HG03575 (cell line): ENCODE results near the gene ZNF688.
"Not testable (repeated sequence)": the region's sequence is repeated elsewhere in the genome, so short reads cannot be mapped to it uniquely, and the experiment has no call there.

Experiments used
- ATAC-seq: cut with Tn5 transposase; IDR thresholded peaks from one replicate; pipeline ENCODE4 v1.9.1; 2021; ENCODE audit not compliant: unreplicated experiment, insufficient number of reproducible peaks, low FRiP score; ENCODE audit errors: extremely low read depth

The ZNF688 gene

DNA sequence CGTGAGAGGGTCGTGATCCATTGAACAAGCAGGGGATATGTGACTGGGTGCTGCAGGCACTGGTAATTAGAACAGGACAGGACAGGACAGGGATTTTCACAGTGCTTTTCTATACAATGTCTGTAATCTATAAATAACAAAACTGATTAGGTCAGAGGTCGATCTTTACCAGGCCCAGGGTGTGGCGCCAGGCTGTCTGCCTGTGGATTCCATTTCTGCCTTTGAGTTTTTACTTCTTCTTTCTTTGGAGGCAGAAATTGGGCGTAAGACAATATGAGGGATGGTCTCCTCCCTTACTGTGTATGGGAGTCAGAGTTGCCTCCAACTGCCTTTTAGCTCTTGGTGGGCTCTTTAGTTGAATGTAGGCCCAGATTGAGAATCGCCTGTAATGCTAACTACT, 11.8 kb downstream of the ZNF688 start:
- ATAC-seq, result no peak

DNA sequence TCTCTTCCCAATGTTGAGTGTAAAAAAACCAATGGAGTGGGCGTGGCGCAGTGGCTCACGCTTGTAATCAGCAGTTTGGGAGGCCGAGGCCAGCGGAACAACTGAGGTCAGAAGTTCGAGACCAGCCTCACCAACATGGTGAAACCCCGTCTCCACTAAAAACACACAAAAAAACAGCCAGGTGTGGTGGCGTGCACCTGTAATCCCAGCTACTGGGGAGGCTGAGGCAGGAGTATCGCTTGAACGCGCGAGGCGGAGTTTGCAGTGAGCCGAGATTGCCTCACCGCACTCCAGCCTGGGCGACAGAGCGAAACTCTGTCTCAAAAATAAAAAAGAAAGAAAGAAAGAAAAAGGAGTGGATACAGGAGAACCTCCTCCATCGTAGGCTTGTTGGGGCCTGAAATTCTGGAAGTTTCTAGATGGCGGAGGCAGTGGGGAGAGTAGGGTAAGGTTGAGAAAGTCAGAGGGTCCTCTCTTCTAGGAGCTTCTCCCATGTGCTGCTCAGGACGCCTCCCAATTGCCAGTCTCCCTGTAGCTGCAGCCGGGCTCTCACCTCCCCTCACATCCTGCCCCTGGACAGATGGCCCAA, 12.6 kb downstream of the ZNF688 start:
- no peak for ATAC-seq

DNA sequence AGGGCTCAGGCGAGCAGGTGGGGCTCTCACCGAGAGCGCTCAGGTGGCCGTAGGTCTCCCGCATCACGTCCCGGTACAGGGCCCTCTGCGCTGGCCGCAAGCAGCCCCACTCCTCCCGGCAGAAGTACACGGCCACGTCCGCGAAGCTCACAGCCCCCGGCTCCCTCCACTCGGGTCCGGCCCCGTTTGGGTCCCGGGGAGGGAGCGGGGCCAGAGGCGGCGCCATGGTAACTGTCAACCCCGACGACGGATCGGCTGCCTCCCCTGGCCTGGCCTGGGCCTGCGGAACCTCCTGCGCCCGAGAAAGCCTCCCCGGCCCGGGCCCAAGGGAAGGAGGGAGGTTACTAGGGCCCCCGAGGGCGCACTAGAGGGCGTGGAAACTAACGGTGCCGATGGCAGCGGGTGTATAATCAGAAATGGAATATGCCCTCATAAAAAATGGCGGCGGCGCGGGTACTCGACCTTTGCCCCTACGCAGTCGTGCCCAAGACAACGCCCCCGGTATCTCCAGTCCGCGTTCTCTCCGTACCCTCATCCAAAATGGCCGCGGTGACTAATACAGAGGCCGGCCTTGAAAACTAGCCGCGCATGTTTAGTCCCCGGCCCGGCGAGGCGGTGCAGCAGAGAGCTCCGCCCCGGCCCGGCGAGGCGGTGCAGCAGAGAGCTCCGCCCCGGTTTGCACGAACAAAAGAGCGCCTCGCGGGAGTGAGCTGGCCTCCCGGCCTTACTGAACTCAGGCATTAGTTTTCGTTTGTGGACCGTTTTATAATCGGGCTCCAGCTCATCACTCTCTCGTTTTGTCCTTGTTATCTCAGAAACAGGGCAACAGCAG, 13.3 kb downstream of the ZNF688 start, which contains the start of gene ZNF764:
TSS of gene ZNF764 (minus strand) at position 418 of the 832 bp plus-strand sequence. CDS start at position 226, 192 bp downstream.
- no peak for ATAC-seq

DNA sequence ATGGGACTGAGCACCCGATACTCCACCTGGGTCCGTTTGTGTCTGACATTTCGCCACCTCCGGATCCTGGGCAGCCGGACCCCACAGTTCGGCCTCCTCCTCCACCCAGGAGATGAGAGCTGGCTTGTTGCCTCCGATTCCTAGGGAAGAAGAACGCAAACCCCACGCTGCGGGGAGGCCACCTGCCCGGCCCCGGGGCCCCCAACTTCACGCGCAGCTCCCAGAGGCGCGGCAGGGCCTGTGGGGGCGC, 13.9 kb downstream of the ZNF688 start:
- ATAC-seq, result no peak

DNA sequence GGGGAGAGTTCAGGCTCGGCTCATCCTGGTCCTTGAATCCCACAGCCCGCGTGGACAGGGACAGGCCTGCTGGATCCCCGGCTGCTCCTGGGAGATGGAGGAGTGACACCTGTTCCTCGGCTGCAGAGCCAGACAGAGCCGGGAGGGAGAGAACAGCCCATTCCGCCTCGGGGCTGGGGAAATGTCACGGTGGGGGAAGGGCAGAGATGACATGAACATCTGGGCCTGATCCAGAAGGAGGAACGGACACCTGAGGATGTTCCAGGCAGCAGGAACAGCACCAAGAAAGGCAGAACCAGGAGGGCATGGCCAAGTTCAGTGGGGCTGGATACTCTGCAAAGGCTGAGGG, 15.4 kb downstream of the ZNF688 start:
- ATAC-seq, result no peak

DNA sequence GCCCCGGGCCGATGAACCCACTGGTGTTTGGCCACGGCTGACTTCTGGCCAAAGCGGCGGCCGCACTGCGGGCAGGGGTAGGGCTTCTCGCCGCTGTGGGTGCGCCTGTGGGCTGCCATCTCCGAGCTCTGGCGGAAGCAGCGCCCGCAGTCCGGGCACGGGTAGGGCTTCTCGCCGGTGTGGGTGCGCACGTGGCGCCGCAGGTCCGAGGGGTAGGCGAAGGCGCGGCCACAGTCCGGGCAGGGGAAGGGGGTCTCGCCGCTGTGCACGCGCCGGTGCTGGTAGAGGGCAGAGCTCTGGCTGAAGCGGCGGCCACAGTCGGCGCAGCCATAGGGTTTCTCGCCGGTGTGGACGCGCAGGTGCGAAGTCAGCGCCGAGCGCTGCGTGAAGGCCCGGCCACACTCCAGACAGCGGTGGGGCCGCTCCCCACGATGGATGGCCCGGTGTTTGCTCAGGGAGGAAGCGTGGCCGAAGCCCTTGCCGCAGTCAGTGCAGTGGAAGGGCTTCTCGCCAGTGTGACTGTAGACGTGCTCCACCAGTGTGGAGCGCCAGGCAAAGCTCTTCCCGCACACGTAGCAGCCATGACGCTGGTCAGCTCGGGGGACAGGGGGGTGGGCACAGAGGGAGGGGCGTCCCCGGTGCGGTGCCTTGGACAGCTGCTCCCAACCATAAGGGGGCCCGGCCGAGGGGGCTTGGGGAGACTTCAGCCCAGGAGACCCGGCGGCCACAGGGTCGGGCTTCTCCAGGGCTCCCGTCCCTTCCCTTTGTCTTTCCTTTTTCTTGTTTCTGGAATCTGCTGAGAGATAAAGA, 16.0 kb downstream of the ZNF688 start:
- ATAC-seq, result no peak

DNA sequence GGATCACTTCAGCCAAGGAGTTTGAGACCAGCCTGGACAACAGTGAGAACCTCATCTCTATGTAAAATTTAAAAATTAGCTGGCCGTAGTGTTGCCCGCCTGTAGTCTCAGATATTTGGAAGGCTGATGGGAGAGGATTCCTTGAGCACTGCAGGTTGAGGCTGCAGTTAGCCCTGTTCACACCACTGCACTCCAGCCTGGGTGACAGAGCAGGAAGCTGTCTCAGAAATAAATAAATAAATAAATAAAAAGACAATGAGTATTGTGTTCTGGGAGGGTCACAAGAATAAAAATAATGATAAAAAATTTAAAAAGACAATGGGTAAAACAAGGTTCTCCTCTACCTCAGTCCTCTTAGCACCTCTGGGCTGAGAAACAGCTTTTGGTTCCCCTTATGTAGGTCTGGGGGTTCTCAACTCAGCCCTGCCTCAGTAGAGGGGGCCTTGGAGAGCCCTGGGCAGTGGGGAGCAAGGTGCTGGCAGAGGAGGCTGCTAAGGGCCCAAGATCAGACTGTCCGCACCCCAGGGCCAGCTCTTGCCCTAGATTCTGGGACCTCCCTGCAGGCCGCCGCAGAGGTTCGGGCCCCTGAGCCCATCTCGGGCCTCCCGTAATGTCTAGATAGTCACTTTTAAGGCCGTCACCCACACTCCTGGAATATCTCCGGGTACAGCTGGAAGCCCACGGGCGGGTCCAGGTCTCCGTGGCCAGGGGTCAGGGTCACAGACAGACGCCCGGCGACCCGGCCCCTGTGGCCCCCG, 16.8 kb downstream of the ZNF688 start:
- no peak for ATAC-seq

DNA sequence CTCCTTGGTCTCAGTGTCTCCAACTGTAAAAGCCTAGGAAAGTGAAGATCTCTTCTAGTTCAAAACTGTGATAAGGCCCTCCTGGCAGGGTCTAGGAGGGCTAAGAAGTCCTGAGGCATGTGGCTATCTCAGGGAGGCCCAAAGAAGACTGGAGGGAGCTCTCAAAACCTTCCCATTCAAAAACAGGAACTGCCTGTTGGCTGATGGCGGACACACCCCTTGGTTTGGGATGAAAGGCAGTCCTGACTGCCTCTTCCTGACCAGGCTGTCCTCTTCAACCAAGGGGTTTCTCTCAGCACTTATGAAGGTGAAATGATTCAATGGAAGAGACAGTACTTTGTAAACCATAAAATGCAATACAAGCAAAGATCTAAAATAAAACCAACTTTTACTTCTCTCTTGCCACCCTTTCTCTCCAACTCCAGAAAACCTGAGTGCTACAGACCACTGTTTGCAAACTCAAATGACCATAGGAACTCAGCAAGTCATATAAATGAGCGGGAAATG, 18.1 kb downstream of the ZNF688 start:
- ATAC-seq, result no peak

DNA sequence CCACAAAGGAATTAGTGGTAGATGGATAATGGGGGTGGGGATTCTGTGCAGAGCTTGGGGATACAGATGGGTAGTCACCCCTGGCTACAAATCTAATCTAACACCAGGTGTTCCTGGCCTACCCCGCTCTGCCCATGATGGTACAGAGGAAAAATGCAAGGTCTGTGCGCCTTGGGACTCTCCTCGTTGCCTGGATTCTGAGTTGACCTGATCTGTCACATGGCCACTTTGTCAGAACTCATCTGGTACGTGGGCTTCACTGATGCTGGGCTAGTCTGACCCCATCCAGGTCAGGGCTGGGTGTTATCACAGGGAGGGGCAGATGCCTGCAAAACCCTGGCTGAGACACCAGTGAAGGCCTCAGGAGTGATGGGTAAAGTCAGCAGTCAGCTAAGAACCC, 18.6 kb downstream of the ZNF688 start:
- ATAC-seq, result no peak

DNA sequence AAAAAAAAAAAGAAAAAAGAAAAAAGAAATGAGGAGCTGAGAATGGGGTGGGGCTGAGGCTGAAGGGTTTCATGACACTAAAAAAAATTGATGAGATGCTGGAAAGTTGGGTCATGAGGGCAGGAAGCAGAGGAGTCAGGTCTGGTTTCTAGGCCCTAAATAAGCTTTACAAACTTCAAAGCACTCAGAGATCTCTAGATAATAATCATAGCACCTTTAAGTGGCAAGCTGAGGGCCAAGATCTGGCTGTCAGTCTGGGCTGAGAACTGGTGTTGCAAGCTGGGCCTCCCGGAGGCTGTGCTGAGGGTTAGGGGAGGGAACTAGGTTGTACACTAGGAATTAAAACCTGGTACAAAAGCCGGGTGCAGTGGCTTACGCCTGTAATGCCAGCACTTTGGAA, 19.7 kb downstream of the ZNF688 start:
- no peak for ATAC-seq

DNA sequence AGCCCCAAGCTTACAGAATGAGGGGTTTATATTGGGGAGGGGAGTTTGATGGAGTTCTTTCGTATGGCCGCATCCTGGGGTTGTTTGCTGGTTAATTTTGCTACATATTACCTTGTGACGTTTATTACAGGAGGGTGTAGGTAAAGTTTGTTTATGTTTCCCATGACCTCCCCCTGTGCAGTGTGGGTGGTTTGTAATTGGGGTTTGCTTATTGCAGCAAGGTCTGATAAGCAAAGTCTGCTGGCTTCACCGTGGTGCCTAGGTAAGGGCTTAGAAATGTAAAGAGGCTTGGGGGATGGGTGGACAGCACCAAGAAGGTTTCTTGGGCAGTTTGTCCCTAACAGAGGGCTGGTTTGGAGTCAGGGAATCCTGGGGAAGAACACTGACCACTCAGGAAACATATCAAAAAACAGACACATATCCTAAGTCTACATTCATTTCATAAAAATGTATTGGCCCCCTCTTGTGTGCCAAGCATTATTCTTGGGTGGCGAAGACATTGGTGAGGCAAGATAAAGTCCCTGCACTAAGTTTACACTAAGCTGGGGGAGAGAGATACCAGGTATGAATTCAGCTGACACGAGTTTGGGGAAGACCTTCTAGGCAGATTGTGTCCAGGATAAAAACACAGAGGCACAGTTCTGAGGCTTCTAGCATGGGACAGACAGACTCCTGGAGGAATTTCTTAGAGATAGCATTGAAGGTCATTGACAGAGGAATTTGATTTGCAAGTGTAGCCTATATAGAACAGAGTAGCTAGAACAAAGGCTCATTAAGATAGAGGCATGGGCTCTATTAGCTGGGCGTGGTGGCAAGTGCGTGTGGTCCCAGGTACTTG, 22.9 kb downstream of the ZNF688 start:
- no peak for ATAC-seq

DNA sequence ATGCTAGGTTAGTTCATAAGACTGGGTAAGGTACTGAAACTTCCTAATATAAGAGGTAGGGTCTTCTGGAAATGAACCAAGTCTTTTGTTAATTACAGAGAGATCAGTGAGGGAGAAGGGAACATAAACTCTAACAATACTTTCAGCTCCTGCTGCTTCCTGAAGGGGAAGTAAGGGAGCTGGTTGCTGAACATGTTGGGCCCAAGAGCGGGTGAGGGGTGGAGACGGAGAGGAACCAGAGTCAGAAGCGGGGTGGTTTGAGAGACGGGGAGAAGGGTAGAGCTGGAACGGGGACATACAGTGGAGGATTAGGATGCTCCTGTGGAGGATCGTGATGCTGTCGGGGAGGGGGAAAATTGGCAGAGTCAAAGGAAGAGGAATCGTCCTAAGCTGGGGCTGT, 25.4 kb downstream of the ZNF688 start:
- ATAC-seq, result no peak

DNA sequence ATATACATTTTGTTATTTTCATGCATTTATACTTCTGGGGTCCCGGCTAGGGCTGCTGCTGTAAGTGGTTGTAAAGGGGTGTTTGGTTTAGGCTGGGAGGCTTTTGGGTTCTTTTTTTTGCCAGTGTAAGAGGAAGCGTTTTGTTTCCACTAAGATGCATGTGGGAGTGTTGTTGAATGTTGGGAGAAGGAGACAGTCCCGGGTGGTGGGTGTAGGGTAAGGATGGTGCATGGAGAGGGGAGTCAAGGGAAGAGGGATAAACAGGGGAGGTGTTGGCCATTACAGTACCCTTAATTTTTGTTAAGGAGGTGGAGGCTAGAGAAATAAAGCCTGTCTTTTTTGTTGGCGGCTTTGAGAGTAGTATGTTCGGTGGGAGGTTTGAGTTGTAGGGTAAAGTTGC, 28.4 kb downstream of the ZNF688 start:
- no peak for ATAC-seq

DNA sequence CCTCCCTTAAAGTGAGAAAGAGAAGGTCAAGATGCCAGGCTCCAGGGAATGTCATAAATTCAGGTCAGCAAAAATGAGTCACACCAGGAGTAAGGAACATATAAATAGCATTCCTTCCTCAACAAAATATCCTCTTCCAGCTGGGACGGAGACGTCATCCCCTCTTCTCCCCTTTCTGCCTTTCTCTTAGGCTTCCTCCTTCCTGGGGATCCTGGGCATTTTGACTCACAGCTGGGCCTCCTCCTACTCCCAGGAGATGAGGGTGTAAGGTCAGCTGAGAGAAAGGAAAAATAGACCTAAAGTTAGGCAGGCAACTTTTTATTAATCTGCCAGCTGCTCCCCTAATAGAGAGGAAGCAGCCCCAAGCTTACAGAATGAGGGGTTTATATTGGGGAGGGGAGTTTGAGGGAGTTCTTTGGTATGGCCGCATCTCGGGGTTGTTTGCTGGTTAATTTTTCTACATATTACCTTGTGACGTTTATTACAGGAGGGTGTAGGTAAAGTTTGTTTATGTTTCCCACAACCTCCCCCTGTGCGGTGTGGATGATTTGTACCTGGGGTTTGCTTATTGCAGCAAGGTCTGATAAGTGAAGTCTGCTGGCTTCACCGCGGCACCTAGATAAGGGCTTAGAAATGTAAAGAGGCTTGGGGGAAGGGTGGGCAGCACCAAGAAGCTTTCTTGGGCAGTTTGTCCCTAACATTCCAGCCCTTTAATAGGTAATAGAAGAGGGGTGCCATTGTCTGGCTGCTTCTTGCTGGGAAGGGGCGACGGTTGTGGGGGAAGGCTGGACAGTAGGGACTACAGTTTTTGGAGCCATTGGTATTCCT, 29.8 kb downstream of the ZNF688 start:
- no peak for ATAC-seq

DNA sequence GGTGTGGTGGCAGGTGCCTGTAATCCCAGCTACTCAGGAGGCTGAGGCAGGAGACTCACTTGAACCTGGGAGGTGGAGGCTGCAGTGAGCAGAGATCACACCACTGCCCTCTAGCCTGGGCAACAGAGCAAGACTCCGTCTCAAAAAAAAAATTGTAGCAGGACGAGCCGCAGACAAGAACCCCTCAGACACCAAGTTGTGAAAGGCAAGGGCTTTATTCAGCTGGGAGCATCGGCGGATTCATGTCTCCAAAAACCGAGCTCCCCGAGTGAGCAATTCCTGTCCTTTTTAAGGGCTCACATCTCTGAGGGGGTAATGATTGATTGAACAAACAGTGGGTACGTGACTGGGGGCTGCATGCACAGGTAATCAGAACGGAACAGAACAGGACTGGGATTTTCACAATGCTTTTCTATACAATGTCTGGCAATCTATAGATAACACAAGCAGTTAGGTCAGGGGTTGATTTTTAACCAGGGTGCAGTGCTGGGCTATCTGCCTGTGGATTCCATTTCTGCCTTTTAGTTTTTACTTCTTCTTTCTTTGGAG, 30.5 kb downstream of the ZNF688 start:
- ATAC-seq, result not testable (repeated sequence)

DNA sequence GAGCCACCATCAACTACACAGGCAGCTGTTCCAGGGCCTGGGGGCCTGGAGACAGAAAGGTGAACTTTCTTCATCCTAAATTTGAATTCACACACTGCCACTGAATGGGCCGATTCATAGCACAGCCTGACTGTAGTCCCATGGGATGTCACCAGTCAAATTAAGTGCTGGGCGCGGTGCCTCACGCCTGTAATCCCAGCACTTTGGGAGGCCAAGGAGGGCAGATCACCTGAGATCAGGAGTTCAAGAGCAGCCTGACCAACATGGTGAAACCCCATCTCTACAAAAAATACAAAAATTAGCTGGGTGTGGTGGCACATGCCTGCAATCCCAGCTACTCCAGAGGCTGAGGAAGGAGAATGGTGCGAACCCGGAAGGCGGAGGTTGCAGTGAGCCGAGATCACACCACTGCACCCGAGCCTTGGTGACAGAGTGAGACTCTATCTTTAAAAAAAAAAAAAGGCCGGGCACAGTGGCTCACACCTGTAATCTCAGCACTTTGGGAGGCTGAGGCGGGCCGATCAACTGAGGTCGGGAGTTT, 31.5 kb downstream of the ZNF688 start:
- ATAC-seq, result not testable (repeated sequence)
